COLO829 (cell line): ENCODE data around the gene CASP8.
"Not testable (repeated sequence)": the region's sequence is repeated elsewhere in the genome, so short reads cannot be mapped to it uniquely, and the experiment has no call there.

Experiments used
- DNase-seq: peaks from one replicate; pipeline ENCODE4 v3.0.0; 2012; ENCODE audit warnings: low spot score

The CASP8 gene

DNA sequence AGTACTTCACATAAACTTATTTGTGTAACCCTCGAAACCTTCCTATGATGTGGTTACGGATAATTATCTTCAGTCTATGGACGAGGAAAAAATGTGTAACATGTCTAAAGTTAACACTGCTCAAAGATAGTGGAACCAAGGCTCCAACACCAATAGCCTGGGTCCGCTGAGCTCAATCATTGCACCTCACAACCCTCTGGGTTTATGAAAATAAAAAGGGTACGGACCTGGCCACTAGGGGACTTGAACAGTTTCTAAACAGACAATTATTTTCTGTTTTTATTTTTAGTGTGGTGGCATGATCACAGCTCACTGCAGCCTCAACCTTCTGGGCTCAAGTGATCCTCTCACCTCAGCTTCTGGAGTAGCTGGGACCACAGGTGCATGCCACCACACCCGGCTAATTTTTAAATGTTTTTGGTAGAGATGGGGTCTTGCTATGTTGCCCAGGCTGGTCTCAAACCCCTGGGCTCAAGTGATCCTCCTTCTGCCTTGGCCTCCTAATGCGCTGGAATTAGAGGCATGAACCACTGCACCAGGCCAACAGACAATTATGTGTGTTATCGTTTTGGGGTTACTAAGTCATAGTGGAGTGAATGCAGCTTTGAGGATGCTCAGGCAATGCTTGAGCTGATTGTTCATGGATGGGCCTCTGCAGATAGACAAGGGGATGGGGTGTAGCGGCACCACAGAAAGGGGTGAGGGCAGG, 10.1 kb downstream of the CASP8 start:
- DNase-seq = no peak

DNA sequence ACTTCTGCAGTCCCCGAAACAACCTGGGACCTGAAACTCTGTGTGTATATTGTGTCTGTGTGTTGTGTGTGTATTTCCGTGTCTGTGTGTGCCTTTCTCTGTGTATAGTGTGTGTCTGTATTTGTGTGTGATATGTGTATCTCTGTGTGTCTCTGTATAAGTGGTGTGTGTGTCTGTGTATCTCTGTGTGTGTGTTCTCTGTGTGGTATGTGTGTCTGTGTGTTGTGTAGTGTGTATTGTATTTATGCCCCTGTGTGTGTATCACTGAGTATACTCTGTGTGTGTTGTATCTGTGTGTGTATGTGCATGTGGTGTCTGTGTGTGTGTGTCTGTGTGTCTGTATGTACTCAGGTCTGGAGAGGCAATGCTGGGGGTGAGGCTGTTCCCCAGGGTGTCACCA, 11.6 kb downstream of the CASP8 start:
- DNase-seq = no peak

GRCh38 chr2:201273330-201273983, 13.1 kb downstream of the CASP8 start:
- DNase-seq = no peak

- no peak for DNase-seq
These were observed 14.7 kb downstream of the CASP8 start for GRCh38 chr2:201275069-201275468.

- DNase-seq = no peak
These were observed 15.7 kb downstream of the CASP8 start for GRCh38 chr2:201275990-201276389.

DNA sequence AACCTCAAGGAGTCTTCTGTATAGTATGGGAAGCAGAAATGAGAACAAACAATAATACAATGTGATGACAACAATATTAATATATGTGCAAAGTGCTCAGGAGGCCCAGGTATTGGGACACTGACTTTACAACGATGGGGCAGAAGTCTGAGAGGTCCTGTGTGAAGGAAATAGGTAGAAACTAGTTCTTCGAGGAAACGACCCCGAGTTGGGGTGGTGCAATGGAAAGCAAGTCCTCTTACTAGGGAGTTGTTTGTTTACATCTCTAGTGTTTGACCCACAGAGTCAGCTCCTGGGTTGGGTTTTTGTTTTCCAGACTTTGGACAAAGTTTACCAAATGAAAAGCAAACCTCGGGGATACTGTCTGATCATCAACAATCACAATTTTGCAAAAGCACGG, 16.2 kb downstream of the CASP8 start:
- DNase-seq = no peak

DNA sequence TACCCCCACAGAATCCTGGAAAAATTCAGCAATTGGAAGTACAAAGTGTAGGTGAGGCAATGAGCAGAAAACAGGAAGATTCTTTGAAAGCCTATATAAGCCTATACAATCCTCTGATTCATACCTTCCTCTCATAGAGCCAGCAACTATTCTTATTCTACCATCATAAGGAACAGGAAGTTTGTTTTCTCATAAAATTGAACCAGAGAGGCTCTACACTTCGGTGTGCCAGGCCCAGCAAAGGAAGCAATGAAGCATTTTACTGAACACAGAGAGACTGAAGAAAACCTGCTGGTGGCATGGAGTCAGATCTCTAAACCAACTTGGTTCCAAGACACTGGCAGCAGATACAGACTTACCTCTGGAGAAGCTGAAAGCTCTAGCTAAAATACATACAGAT, 18.7 kb downstream of the CASP8 start:
- DNase-seq = no peak

GRCh38 chr2:201280191-201281040, 20.1 kb downstream of the CASP8 start:
- DNase-seq = no peak

GRCh38 chr2:201285499-201285898, 25.2 kb downstream of the CASP8 start:
- no peak for DNase-seq

DNA sequence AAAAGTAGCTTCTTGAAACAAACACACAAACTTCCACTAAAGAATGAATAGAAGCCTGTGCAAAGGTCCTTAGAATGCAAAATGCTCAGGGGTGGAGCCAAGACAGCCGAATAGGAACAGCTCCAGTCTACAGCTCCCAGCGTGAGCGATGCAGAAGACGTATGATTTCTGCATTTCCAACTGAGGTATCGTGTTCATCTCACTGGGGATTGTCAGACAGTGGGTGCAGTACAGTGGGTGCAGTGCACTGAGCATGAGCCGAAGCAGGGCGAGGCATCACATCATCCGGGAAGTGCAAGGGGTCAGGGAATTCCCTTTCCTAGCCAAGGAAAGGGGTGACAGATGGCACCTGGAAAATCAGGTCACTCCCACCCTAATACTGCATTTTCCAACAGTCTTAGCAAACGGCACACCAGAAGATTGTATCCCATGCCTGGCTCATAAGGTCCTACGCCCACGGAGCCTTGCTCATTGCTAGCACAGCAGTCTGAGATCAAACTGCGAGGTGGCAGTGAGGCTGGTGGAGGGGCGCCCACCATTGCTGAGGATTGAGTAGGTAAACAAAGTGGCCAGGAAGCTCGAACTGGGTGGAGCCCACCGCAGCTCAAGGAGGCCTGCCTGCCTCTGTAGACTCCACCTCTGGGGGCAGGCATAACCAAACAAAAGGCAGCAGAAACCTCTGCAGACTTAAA, 30.3 kb downstream of the CASP8 start:
- not testable (repeated sequence) for DNase-seq

- no peak for DNase-seq
These were observed 38.2 kb downstream of the CASP8 start for GRCh38 chr2:201298462-201299052.

DNA sequence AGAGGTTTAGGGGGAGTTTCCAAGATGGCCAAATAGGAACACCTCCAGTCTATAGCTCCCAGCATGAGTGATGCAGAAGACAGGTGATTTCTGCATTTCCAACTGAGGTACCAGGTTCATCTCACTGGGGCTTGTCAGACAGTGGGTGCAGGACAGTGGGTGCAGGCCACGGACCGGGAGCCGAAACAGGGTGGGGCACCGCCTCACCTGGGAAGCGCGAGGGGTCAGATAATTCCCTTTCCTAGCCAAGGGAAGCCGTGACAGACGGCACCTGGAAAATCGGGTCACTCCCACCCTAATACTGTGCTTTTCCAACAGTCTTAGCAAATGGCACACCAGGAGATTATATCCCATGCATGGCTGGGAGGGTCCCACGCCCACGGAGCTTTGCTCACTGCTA, 39.6 kb downstream of the CASP8 start:
- not testable (repeated sequence) for DNase-seq

GRCh38 chr2:201307876-201308275, 47.5 kb downstream of the CASP8 start:
- no peak for DNase-seq

GRCh38 chr2:201308914-201309313, 48.6 kb downstream of the CASP8 start:
- DNase-seq = no peak

- DNase-seq = no peak
These were observed 53.0 kb downstream of the CASP8 start for GRCh38 chr2:201313362-201313761.

DNA sequence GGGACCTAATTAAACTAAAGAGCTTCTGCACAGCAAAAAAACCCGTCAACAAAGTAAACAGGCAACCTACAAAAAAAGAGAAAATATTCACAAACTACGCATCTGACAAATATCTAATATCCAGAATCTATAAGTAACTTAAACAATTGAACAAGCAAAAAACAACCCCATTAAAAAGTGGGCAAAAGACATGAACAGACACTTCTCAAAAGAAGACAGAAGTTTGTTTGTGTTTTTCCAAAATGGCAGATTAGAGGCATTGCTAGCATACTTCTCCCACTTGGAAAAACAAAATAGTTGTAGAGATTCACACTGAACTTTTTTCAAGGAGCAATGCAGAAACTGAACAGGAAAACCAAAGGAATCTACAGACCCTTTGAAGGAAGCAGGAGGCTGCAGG, 59.2 kb downstream of the CASP8 start:
- DNase-seq = no peak

- no peak for DNase-seq
These were observed 59.9 kb downstream of the CASP8 start for GRCh38 chr2:201320257-201320656.

GRCh38 chr2:201320701-201321100, 60.4 kb downstream of the CASP8 start:
- no peak for DNase-seq

DNA sequence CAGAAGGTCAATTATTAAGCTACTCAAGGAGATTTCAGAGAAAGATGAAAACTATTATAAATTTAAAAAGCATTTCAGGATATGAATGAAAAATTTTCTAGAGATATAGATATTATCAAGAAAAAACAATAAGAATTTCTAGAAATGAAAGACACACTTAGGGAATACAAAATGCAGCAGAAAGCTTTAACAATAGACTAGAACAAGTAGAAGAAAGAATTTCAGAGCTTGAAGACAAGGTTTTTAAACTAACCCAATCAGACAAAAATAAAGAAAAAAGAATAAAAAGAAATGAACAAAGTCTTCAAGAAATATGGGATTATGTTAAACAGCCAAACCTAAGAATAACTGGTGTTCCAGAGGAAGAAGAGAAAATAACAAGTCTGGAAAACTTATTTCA, 62.4 kb downstream of the CASP8 start:
- no peak for DNase-seq

- DNase-seq = no peak
These were observed 67.3 kb downstream of the CASP8 start for GRCh38 chr2:201327678-201328077.

DNA sequence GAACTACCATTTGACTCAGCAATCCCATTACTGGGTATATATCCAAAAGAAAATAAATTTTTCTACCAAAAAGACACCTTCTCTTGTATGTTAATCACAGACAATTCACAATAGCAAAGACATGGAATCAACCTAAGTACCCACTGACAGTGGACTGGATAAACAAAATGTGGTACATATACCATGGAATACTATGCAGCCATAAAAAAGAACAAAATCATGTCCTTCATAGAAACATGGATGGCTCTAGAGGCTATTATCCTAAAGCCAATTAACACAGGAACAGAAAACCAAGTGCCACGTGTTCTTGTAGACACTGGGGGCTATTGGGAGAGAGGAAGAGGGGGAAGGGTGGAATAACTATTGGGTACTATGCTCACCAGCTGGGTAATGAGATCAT, 69.1 kb downstream of the CASP8 start:
- no peak for DNase-seq
